ENCODE data around the gene MMP11.

- TF ChIP-seq ZFX (IDR thresholded peaks at IDR 0.05): no peak
- TF ChIP-seq, protein P1, sequence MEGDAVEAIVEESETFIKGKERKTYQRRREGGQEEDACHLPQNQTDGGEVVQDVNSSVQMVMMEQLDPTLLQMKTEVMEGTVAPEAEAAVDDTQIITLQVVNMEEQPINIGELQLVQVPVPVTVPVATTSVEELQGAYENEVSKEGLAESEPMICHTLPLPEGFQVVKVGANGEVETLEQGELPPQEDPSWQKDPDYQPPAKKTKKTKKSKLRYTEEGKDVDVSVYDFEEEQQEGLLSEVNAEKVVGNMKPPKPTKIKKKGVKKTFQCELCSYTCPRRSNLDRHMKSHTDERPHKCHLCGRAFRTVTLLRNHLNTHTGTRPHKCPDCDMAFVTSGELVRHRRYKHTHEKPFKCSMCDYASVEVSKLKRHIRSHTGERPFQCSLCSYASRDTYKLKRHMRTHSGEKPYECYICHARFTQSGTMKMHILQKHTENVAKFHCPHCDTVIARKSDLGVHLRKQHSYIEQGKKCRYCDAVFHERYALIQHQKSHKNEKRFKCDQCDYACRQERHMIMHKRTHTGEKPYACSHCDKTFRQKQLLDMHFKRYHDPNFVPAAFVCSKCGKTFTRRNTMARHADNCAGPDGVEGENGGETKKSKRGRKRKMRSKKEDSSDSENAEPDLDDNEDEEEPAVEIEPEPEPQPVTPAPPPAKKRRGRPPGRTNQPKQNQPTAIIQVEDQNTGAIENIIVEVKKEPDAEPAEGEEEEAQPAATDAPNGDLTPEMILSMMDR (conservative IDR thresholded peaks at IDR 0.05): no peak
These were observed 49.5 kb downstream of the MMP11 start for GRCh38 chr22:23822101-23822671.

Data from C4-2B (cell line).